GM12873 (cell line): ENCODE results near the gene WBP2NL.

ENCODE experiments used
- TF ChIP-seq, protein P1 (sequence below): IDR thresholded peaks from 2 replicates; pipeline ENCODE4 v1.5.1; 2012; ENCODE audit warnings: low read depth, mild to moderate bottlenecking, moderate library complexity, low read length, control low read depth; ENCODE audit not compliant: insufficient read depth; ENCODE audit errors: missing control alignments

Gene WBP2NL

DNA sequence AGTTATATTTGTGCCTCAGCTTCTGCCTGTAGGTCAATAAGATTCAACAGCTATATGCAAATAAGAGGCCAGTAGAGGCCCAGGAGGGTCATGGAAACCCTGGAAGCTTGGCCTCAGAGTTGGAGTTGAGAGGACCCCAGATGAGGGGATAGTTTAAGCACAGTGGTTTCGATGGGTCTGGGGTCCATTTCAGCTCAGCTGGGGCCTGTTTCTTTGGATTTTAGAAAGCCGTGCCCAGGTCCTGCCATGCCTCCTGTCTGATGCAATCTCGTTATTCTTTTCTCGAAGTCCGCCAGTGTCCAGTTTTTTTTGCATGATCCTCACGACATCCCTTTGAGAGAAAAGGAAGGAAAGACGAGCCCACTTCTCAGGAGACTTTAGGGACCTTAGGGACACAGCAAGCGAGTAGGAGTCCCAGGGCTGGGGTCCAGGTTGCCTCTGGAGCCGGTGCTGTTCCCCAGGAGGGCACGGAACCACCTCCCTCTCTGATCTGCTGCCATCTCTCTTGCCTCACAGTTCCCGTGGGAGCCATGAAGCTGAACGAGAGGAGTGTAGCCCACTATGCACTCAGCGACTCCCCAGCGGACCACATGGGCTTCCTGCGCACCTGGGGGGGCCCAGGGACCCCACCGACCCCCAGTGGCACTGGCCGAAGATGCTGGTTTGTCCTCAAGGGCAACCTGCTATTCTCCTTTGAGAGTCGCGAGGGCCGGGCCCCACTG, 78.3 kb downstream of the WBP2NL start:
- TF ChIP-seq, protein P1, sequence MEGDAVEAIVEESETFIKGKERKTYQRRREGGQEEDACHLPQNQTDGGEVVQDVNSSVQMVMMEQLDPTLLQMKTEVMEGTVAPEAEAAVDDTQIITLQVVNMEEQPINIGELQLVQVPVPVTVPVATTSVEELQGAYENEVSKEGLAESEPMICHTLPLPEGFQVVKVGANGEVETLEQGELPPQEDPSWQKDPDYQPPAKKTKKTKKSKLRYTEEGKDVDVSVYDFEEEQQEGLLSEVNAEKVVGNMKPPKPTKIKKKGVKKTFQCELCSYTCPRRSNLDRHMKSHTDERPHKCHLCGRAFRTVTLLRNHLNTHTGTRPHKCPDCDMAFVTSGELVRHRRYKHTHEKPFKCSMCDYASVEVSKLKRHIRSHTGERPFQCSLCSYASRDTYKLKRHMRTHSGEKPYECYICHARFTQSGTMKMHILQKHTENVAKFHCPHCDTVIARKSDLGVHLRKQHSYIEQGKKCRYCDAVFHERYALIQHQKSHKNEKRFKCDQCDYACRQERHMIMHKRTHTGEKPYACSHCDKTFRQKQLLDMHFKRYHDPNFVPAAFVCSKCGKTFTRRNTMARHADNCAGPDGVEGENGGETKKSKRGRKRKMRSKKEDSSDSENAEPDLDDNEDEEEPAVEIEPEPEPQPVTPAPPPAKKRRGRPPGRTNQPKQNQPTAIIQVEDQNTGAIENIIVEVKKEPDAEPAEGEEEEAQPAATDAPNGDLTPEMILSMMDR = no peak

DNA sequence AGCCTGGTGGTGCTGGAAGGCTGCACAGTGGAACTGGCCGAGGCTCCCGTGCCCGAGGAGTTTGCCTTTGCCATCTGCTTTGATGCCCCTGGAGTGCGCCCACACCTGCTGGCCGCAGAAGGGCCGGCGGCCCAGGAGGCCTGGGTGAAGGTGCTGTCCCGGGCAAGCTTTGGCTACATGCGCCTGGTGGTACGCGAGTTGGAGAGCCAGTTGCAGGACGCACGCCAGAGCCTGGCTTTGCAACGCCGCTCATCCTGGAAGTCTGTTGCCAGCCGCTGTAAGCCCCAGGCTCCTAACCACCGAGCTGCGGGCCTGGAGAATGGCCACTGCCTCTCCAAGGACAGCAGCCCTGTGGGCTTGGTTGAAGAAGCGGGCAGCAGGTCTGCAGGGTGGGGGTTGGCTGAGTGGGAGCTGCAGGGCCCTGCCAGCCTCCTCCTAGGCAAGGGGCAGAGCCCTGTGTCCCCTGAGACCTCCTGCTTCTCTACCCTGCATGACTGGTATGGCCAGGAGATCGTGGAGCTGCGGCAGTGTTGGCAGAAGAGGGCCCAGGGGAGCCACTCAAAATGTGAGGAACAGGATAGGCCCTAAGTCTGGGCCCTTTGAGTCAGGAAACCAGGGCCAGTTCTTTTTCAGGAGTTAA, 79.0 kb downstream of the WBP2NL start:
- TF ChIP-seq, protein P1 = no peak
